SK-N-SH (cell line): Measurements from ENCODE around the gene NPIPB12. TPM values are rescaled to one million over a fixed set of nuclear protein-coding genes. Genes with fewer than 3 reads are reported as not detected.
"Not testable (repeated sequence)": the region's sequence is repeated elsewhere in the genome, so short reads cannot be mapped to it uniquely, and the experiment has no call there.

Experiments used
- CTCF ChIA-PET: fragments of 300-600, 350-600 bp; formaldehyde crosslinking; extraction: SDS; loops from one replicate; lab custom pipeline; 2021; lab: Yijun Ruan, JAX
- POLR2A ChIA-PET: fragments of 350-600 bp; sonication (Branson Sonifier 250); formaldehyde crosslinking; extraction: SDS; loops from one replicate; lab custom pipeline; 2020; ENCODE audit warnings: antibody characterized with exemption, inconsistent platforms; lab: Yijun Ruan, JAX
- DNase-seq: peaks from one replicate; pipeline ENCODE4 v3.0.0; 2012
- H2AFZ ChIP-seq: fragments of 200-600 bp; sonication (generic); 2 replicates; pipeline ENCODE4 v1.8.1; 2016; ENCODE audit warnings: antibody characterized with exemption, mild to moderate bottlenecking, low read depth
- H3F3A ChIP-seq: fragments of 200-600 bp; sonication (generic); replicated peaks from 2 replicates; pipeline ENCODE3; 2016; ENCODE audit warnings: antibody characterized with exemption, mild to moderate bottlenecking; ENCODE audit not compliant: insufficient read depth
- H3K27ac ChIP-seq, 2 experiments: fragments of 200-500 bp in 1 of 2; fragments of 200-600 bp in 1 of 2; sonication (Bioruptor generic) in 1 of 2; sonication (generic), shearing (Covaris generic) in 1 of 2; 2 replicates each; pipeline versions ENCODE4 v1.5.1 to v1.6.1; 2014 to 2016; ENCODE audit warnings: low read depth in 2 of 2, inconsistent platforms in 1 of 2, low read length in 1 of 2, mild to moderate bottlenecking in 1 of 2, mixed read lengths in 1 of 2
- H3K27me3 ChIP-seq: fragments of 200-600 bp; sonication (generic), shearing (Covaris generic); 2 replicates; pipeline ENCODE4 v1.6.1; 2016; ENCODE audit warnings: mixed run types; ENCODE audit not compliant: insufficient read depth
- H3K36me3 ChIP-seq, 2 experiments: fragments of 200-500 bp in 1 of 2; fragments of 200-600 bp in 1 of 2; sonication (Bioruptor generic) in 1 of 2; sonication (generic) in 1 of 2; replicated peaks in 1 of 2; 2 replicates each; pipeline versions ENCODE3 to v1.5.1; 2014 to 2016; ENCODE audit warnings: low read length in 1 of 2, mild to moderate bottlenecking in 1 of 2; ENCODE audit not compliant: insufficient read depth in 2 of 2, control insufficient read depth in 1 of 2
- H3K4me1 ChIP-seq, 2 experiments: fragments of 200-500 bp in 1 of 2; fragments of 200-600 bp in 1 of 2; sonication (Bioruptor generic) in 1 of 2; sonication (generic), shearing (Covaris generic) in 1 of 2; 2 replicates each; pipeline versions ENCODE4 v1.5.1 to v1.6.1; 2014 to 2016; ENCODE audit warnings: low read depth in 1 of 2, low read length in 1 of 2, mixed run types in 1 of 2; ENCODE audit not compliant: insufficient read depth in 2 of 2, control insufficient read depth in 1 of 2
- H3K4me2 ChIP-seq: fragments of 200-600 bp; sonication (generic), shearing (Covaris generic); 2 replicates; pipeline ENCODE4 v1.6.1; 2017; ENCODE audit warnings: mixed run types
- H3K4me3 ChIP-seq, 2 experiments: fragments of 200-500 bp in 1 of 2; fragments of 200-600 bp in 1 of 2; sonication (Bioruptor generic) in 1 of 2; sonication (generic), shearing (Covaris generic) in 1 of 2; 2 replicates each; pipeline versions ENCODE4 v1.5.1 to v1.8.1; 2014 to 2016; ENCODE audit warnings: low read depth in 2 of 2, inconsistent platforms in 1 of 2, low read length in 1 of 2, mild to moderate bottlenecking in 1 of 2, mixed read lengths in 1 of 2, moderate library complexity in 1 of 2
- H3K79me2 ChIP-seq: fragments of 200-600 bp; sonication (generic); 2 replicates; pipeline ENCODE4 v1.8.1; 2017; ENCODE audit warnings: mild to moderate bottlenecking; ENCODE audit not compliant: insufficient read depth
- H3K9ac ChIP-seq: fragments of 200-600 bp; sonication (generic); 2 replicates; pipeline ENCODE4 v1.6.1; 2017; ENCODE audit warnings: mixed run types
- H3K9me2 ChIP-seq: fragments of 200-600 bp; sonication (generic); 2 replicates; pipeline ENCODE4 v1.6.1; 2017; ENCODE audit warnings: mixed run types
- H3K9me3 ChIP-seq: fragments of 200-600 bp; sonication (generic); 2 replicates; pipeline ENCODE4 v1.6.1; 2017; ENCODE audit warnings: mixed run types, mild to moderate bottlenecking, moderate library complexity
- H4K20me1 ChIP-seq: fragments of 200-600 bp; sonication (generic); 2 replicates; pipeline ENCODE4 v1.6.1; 2017; ENCODE audit warnings: mild to moderate bottlenecking, mixed run types; ENCODE audit not compliant: insufficient read depth
- WGBS: methylation state at CpG from one replicate; pipeline ENCODE4 v1.1.6; 2017; ENCODE audit warnings: low lambda C conversion rate; 5-methylcytosine and 5-hydroxymethylcytosine counted together
- polyA plus RNA-seq, 3 experiments: library from polyadenylated mRNA; depleted of rRNA; stranded (reverse); fragments of >200 nt; gene quantifications; 2 replicates each; pipeline ENCODE4 v1.2.3, GENCODE V29; 2012
- small RNA-seq, 7 experiments: library from RNA; depleted of rRNA; stranded (forward); fragments of <200 nt; gene quantifications; one replicate each; pipeline ENCODE3, GENCODE V24; 2012

Gene NPIPB12
- polyA plus RNA-seq, 1 of the 3 experiments (the other 2 are of a cell fraction): 22.5 TPM

- H3F3A ChIP-seq, H3K27ac ChIP-seq, H3K4me3 ChIP-seq, H3K79me2 ChIP-seq, H3K9me2 ChIP-seq, H4K20me1 ChIP-seq, H2AFZ ChIP-seq, H3K9me3 ChIP-seq, H3K4me2 ChIP-seq, CTCF ChIA-PET, H3K9ac ChIP-seq, POLR2A ChIA-PET, H3K36me3 ChIP-seq, H3K4me1 ChIP-seq, H3K27me3 ChIP-seq, DNase-seq: not testable (repeated sequence)
- no CpG with 5 or more reads among the region's 33 CpGs for WGBS
Measured at GRCh38 chr16:29454269-29454668, 51.9 kb downstream of the NPIPB12 start, which contains the start of the genes BOLA2 and SLX1B. TSS of gene BOLA2 (minus strand) at chr16:29454351. CDS start at chr16:29454253, 98 bp downstream. TSS of gene SLX1B (plus strand) at chr16:29454533.

GRCh38 chr16:29453754-29454153 is 52.5 kb downstream of the NPIPB12 start:
- H3K79me2 ChIP-seq, H3K27me3 ChIP-seq, H3K4me1 ChIP-seq, H2AFZ ChIP-seq, H3F3A ChIP-seq, H3K4me3 ChIP-seq, H3K9ac ChIP-seq, POLR2A ChIA-PET, H3K9me2 ChIP-seq, CTCF ChIA-PET, H3K27ac ChIP-seq, DNase-seq, H4K20me1 ChIP-seq, H3K9me3 ChIP-seq, H3K36me3 ChIP-seq, H3K4me2 ChIP-seq: not testable (repeated sequence)
- WGBS: no CpG with 5 or more reads among the region's 21 CpGs

Small RNA genes within 50 kb of the gene (small RNA-seq; reads per million reads assigned to genes)
- 0 reads per million in 7 experiments for gene AC133555.2

Other genes with a start within 250 kb of the NPIPB12 start
- gene NPIPB11, start 99.7 kb downstream of the NPIPB12 start, polyA plus RNA-seq (2012; rRNA removed): 0.76 and 1.2 TPM in 2 replicates
- 97.5 and 102 TPM in 2 replicates for gene BOLA2, start 52.1 kb downstream of the NPIPB12 start, polyA plus RNA-seq (2012; rRNA removed)
- 18.3 and 32.4 TPM in 2 replicates for gene SLX1B, start 51.9 kb downstream of the NPIPB12 start, polyA plus RNA-seq (2012; rRNA removed)
- 1.2 and 2.6 TPM in 2 replicates for gene SULT1A4, start 46.5 kb downstream of the NPIPB12 start, polyA plus RNA-seq (2012; rRNA removed)
- 0.10 and 0.13 TPM in 2 replicates for gene SPN, start 156.8 kb upstream of the NPIPB12 start, polyA plus RNA-seq (2012; rRNA removed)
- gene QPRT, start 172.8 kb upstream of the NPIPB12 start, polyA plus RNA-seq (2012; rRNA removed): 12.5 and 12.6 TPM in 2 replicates
- not detected in 2 replicates for gene C16orf54, start 239.6 kb upstream of the NPIPB12 start, polyA plus RNA-seq (2012; rRNA removed)